DOHH2 (cell line): Measurements from ENCODE around the gene NFE2L3.

ENCODE experiments used
- CTCF ChIP-seq: fragments of 200-600 bp; sonication (generic); IDR thresholded peaks from one replicate; pipeline ENCODE4 v1.5.1; 2014; ENCODE audit warnings: antibody characterized with exemption, mild to moderate bottlenecking, low read depth, low read length; ENCODE audit not compliant: poor library complexity, severe bottlenecking
- EZH2phosphoT487 ChIP-seq: fragments of 200-600 bp; sonication (generic); IDR thresholded peaks from 2 replicates; pipeline ENCODE4 v1.6.1; 2017; ENCODE audit warnings: borderline replicate concordance, mild to moderate bottlenecking, antibody characterized with exemption, low read length, moderate library complexity, mixed read lengths

- TF ChIP-seq CTCF = no peak
- no peak for TF ChIP-seq EZH2phosphoT487
Observed at GRCh38 chr7:26208040-26208439, 56.0 kb downstream of the NFE2L3 start.
